CD8-positive, alpha-beta memory T cell (primary cell): ENCODE measurements around the gene GMNC. TPM values are rescaled to one million over a fixed set of nuclear protein-coding genes. Genes with fewer than 3 reads are reported as not detected.

Source experiments
- CTCF ChIA-PET: fragments of 350-600 bp; sonication (Branson Sonifier 250); formaldehyde crosslinking; loops from one replicate; lab custom pipeline; 2021; ENCODE audit warnings: antibody characterized with exemption; lab: Charles Lee
- POLR2A ChIA-PET: fragments of 350-600 bp; sonication (Branson Sonifier 250); formaldehyde crosslinking; loops from one replicate; lab custom pipeline; 2021; ENCODE audit warnings: antibody characterized with exemption; lab: Charles Lee
- DNase-seq, 5 donors: peaks; one replicate each; pipeline versions ENCODE4 v3.0.0 to v3.0.0-alpha.2; 2020 to 2022; ENCODE audit warnings: mixed read lengths in 1 of 5
- H3K27ac ChIP-seq: one replicate; pipeline ENCODE4 v1.7.0; 2013; ENCODE audit warnings: low read depth, mild to moderate bottlenecking, low read length, moderate library complexity
- H3K27me3 ChIP-seq: 2 replicates; pipeline ENCODE4 v1.7.0; 2013; ENCODE audit warnings: low read length, mild to moderate bottlenecking; ENCODE audit not compliant: insufficient read depth, poor library complexity, severe bottlenecking
- H3K36me3 ChIP-seq: 2 replicates; pipeline ENCODE4 v1.7.0; 2013; ENCODE audit warnings: mild to moderate bottlenecking, low read length, moderate library complexity; ENCODE audit not compliant: insufficient read depth
- H3K4me1 ChIP-seq: 2 replicates; pipeline ENCODE4 v1.7.0; 2013; ENCODE audit warnings: mild to moderate bottlenecking, low read length, moderate library complexity; ENCODE audit not compliant: insufficient read depth
- H3K4me3 ChIP-seq: 2 replicates; pipeline ENCODE4 v1.7.0; 2013; ENCODE audit warnings: mild to moderate bottlenecking, low read length
- H3K9me3 ChIP-seq: 2 replicates; pipeline ENCODE4 v1.7.0; 2013; ENCODE audit warnings: mild to moderate bottlenecking, low read length
- H3K27ac Mint-ChIP-seq, 8 donors: one replicate each; pipeline ENCODE4 v1.8.0; 2020 to 2021; ENCODE audit warnings: mixed read lengths in 8 of 8, mild to moderate bottlenecking in 6 of 8, inconsistent platforms in 3 of 8, moderate library complexity in 3 of 8
- H3K27me3 Mint-ChIP-seq, 2 donors: one replicate each; pipeline ENCODE4 v1.8.0; 2020 to 2021; ENCODE audit warnings: mixed read lengths in 2 of 2, mild to moderate bottlenecking in 1 of 2, moderate library complexity in 1 of 2
- H3K36me3 Mint-ChIP-seq, 3 donors: one replicate each; pipeline ENCODE4 v1.8.0; 2020 to 2021; ENCODE audit warnings: mixed read lengths in 3 of 3, inconsistent platforms in 1 of 3, mild to moderate bottlenecking in 1 of 3
- H3K4me1 Mint-ChIP-seq, 3 donors: one replicate each; pipeline ENCODE4 v1.8.0; 2020 to 2021; ENCODE audit warnings: mixed read lengths in 3 of 3, inconsistent platforms in 1 of 3, mild to moderate bottlenecking in 1 of 3
- H3K4me3 Mint-ChIP-seq, 7 donors: one replicate each; pipeline ENCODE4 v1.8.0; 2020 to 2021; ENCODE audit warnings: mixed read lengths in 7 of 7, mild to moderate bottlenecking in 6 of 7, moderate library complexity in 4 of 7, inconsistent platforms in 2 of 7
- H3K9me3 Mint-ChIP-seq, 5 donors: one replicate each; pipeline ENCODE4 v1.8.0; 2020 to 2022; ENCODE audit warnings: mixed read lengths in 5 of 5, mild to moderate bottlenecking in 3 of 5, moderate library complexity in 2 of 5, inconsistent platforms in 1 of 5
- polyA plus RNA-seq: library from polyadenylated mRNA; unstranded; fragments of 300-500 nt; fragmentation: Illumina TruSeq; gene quantifications from one replicate; pipeline ENCODE4 v1.2.3, GENCODE V29; 2021
- total RNA-seq, 2 experiments: library from RNA; stranded (reverse); gene quantifications; one replicate each; pipeline ENCODE4 v1.2.3, GENCODE V29; 2021

The GMNC gene
- total and polyA plus RNA-seq, 3 experiments from 2014 or later, result not detected

- Mint-ChIP-seq H3K27ac (no peak overlapping the region), H3K36me3 (no peaks in the 10 kb centered on the region), H3K27me3 (no peaks in the 10 kb centered on the region), H3K4me1 (no peaks in the 10 kb centered on the region), H3K4me3 (no peak overlapping the region), H3K9me3 (peaks cover 0 to 6% (median 0%) of the 10 kb centered on the region in 5 donors)
- H3K36me3 ChIP-seq, result no peaks in the 10 kb centered on the region
- H3K4me1 ChIP-seq, result no peaks in the 10 kb centered on the region
- ChIA-PET CTCF (no interaction called here), POLR2A (no interaction called here)
- no peaks in the 10 kb centered on the region for H3K9me3 ChIP-seq
- DNase-seq, result no peak
- H3K27me3 ChIP-seq, result no peaks in the 10 kb centered on the region
- H3K27ac ChIP-seq, result no peak overlapping the region
- no peak overlapping the region for H3K4me3 ChIP-seq
Observed at GRCh38 chr3:190810957-190811356, 51.5 kb downstream of the GMNC start.

DNA sequence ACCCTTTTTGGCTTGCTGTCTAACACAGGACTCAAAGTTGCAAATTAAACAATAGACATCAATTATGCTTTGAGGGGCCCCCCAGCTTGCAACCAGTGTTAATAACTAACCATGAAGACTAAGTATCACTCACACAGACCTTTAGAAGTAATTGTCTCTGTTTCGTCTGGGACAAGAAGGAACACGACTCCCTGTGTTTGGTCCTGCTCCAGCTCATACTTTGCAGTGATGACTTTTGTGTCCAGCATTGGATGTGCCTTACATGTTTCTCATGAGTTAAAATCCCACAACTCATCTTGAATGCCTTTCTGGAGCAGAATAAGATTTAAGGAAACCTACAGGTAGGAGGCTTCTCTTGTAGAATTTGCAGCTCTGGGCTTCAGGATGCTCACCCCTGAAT is 53.1 kb downstream of the GMNC start:
- DNase-seq, result no peak
- Histone ChIP-seq H3K4me3 (no peak overlapping the region), H3K4me1 (no peaks in the 10 kb centered on the region), H3K27ac (no peak overlapping the region), H3K36me3 (no peaks in the 10 kb centered on the region), H3K27me3 (no peaks in the 10 kb centered on the region), H3K9me3 (no peaks in the 10 kb centered on the region)
- ChIA-PET CTCF (no interaction called here), POLR2A (no interaction called here)
- Mint-ChIP-seq H3K9me3 (peaks cover 0 to 6% (median 0%) of the 10 kb centered on the region in 5 donors), H3K4me3 (no peak overlapping the region), H3K27ac (no peak overlapping the region), H3K36me3 (no peaks in the 10 kb centered on the region), H3K4me1 (no peaks in the 10 kb centered on the region), H3K27me3 (no peaks in the 10 kb centered on the region)

- H3K4me1 Mint-ChIP-seq, result no peaks in the 10 kb centered on the region
- no peaks in the 10 kb centered on the region for H3K36me3 Mint-ChIP-seq
- H3K4me1 ChIP-seq, result no peaks in the 10 kb centered on the region
- H3K4me3 ChIP-seq, result no peak overlapping the region
- H3K27me3 Mint-ChIP-seq, result no peaks in the 10 kb centered on the region
- H3K27ac ChIP-seq, result no peak overlapping the region
- no peak for DNase-seq
- no peaks in the 10 kb centered on the region for H3K9me3 ChIP-seq
- no peaks in the 10 kb centered on the region for H3K36me3 ChIP-seq
- H3K27me3 ChIP-seq, result no peaks in the 10 kb centered on the region
- POLR2A ChIA-PET, result no interaction called here
- H3K4me3 Mint-ChIP-seq, result no peak overlapping the region
- no peak overlapping the region for H3K27ac Mint-ChIP-seq
- H3K9me3 Mint-ChIP-seq, result peaks cover 0 to 8% (median 0%) of the 10 kb centered on the region in 5 donors
- CTCF ChIA-PET, result no interaction called here
Observed at GRCh38 chr3:190807719-190808375, 54.6 kb downstream of the GMNC start.
